ENCODE data around the gene MYO5B.

GRCh38 chr18:49980896-49981295, 214.1 kb downstream of the MYO5B start:
- TF ChIP-seq CTCF (IDR thresholded peaks at IDR 0.05; ENCODE audit: low read depth, low read length, poor library complexity, severe bottlenecking) (no peak), EZH2phosphoT487 (IDR thresholded peaks at IDR 0.05; ENCODE audit: borderline replicate concordance, low read length) (no peak)

Data from DOHH2 (cell line).